Endodermal cell (in vitro differentiated cells): ENCODE results near the gene SUN2. TPM values are rescaled to one million over a fixed set of nuclear protein-coding genes. Genes with fewer than 3 reads are reported as not detected.

Source experiments
- DNase-seq: peaks from one replicate; pipeline ENCODE4 v3.0.0-alpha.2; 2017
- H3K27ac ChIP-seq: 2 replicates; pipeline ENCODE4 v1.5.1; 2013; ENCODE audit warnings: mild to moderate bottlenecking, low read depth, low read length, moderate library complexity
- H3K27me3 ChIP-seq: 2 replicates; pipeline ENCODE4 v1.6.1; 2013; ENCODE audit warnings: mild to moderate bottlenecking, low read length, moderate library complexity; ENCODE audit not compliant: insufficient read depth, control insufficient read depth, poor library complexity, severe bottlenecking
- H3K36me3 ChIP-seq: 2 replicates; pipeline ENCODE4 v1.7.0; 2013; ENCODE audit warnings: mild to moderate bottlenecking, low read length, moderate library complexity; ENCODE audit not compliant: control insufficient read depth, insufficient read depth
- H3K4me1 ChIP-seq: one replicate; pipeline ENCODE4 v1.7.0; 2013; ENCODE audit warnings: low read length; ENCODE audit not compliant: control insufficient read depth, insufficient read depth
- H3K4me3 ChIP-seq: 2 replicates; pipeline ENCODE4 v1.5.1; 2013; ENCODE audit warnings: mild to moderate bottlenecking, low read length, moderate library complexity
- H3K9ac ChIP-seq: 2 replicates; pipeline ENCODE4 v1.6.1; 2013; ENCODE audit warnings: mild to moderate bottlenecking, low read length, moderate library complexity; ENCODE audit not compliant: poor library complexity, severe bottlenecking; ENCODE audit errors: extremely low read depth
- H3K9me3 ChIP-seq: 2 replicates; pipeline ENCODE4 v1.6.1; 2013; ENCODE audit warnings: mild to moderate bottlenecking, low read length, moderate library complexity; ENCODE audit not compliant: control insufficient read depth
- H3K27ac Mint-ChIP-seq: 2 replicates; pipeline ENCODE4 v1.8.0; 2020; ENCODE audit warnings: mixed read lengths
- H3K27me3 Mint-ChIP-seq: 2 replicates; pipeline ENCODE4 v1.8.0; 2021; ENCODE audit warnings: mild to moderate bottlenecking, mixed read lengths; ENCODE audit not compliant: insufficient read depth
- H3K36me3 Mint-ChIP-seq: 2 replicates; pipeline ENCODE4 v1.8.0; 2020; ENCODE audit warnings: low read depth, mixed read lengths
- H3K4me1 Mint-ChIP-seq: 2 replicates; pipeline ENCODE4 v1.8.0; 2020; ENCODE audit warnings: mixed read lengths
- H3K4me3 Mint-ChIP-seq: 2 replicates; pipeline ENCODE4 v1.8.0; 2020; ENCODE audit warnings: mild to moderate bottlenecking, moderate library complexity, mixed read lengths
- H3K9me3 Mint-ChIP-seq: 2 replicates; pipeline ENCODE4 v1.8.0; 2020; ENCODE audit warnings: mild to moderate bottlenecking, mixed read lengths
- CTCF ChIP-seq: fragments of 200-600 bp; sonication (generic); conservative IDR thresholded peaks from 2 replicates; pipeline ENCODE4 v1.5.0; 2021; ENCODE audit warnings: antibody characterized with exemption, mild to moderate bottlenecking
- WGBS, 2 experiments: methylation state at CpG; one replicate each; pipeline versions ENCODE4 v1.1.5 to v1.1.7; 2013; ENCODE audit warnings: missing lambda C conversion rate in 2 of 2, mixed read lengths in 1 of 2; ENCODE audit not compliant: insufficient coverage in 1 of 2, insufficient read length in 1 of 2; 5-methylcytosine and 5-hydroxymethylcytosine counted together
- total RNA-seq, 2 donors: library from RNA; stranded (reverse); fragmentation: NEBNext Ultra II Directional in 1 of 2; extraction: Animal tissue kit (Norgen Biotek cat#: 25700) in 1 of 2; gene quantifications; 2 replicates in 1 of 2; 3 replicates in 1 of 2; pipeline ENCODE4 v1.2.1, GENCODE V29; 2021

Gene SUN2
- total RNA-seq, 2 donors from 2014 or later = 23.0 to 32.4 TPM

GRCh38 chr22:38689651-38690050 lies 66.1 kb downstream of the SUN2 start:
- Histone ChIP-seq H3K9me3 (no peaks in the 10 kb centered on the region), H3K27ac (no peak overlapping the region), H3K4me1 (no peaks in the 10 kb centered on the region), H3K9ac (no peak overlapping the region), H3K36me3 (peaks cover 78% of the 10 kb centered on the region), H3K27me3 (no peaks in the 10 kb centered on the region), H3K4me3 (no peak overlapping the region)
- DNase-seq = no peak
- 100% methylated on average over 1 of the region's 1 CpG; no CpG with 5 or more reads in 1 of the 2 experiments for WGBS, 2 experiments
- Mint-ChIP-seq H3K36me3 (peaks cover 70% of the 10 kb centered on the region), H3K4me1 (no peaks in the 10 kb centered on the region), H3K4me3 (no peak overlapping the region), H3K27me3 (no peaks in the 10 kb centered on the region), H3K9me3 (no peaks in the 10 kb centered on the region), H3K27ac (no peak overlapping the region)
- TF ChIP-seq CTCF = no peak

GRCh38 chr22:38685761-38686160 lies 70.0 kb downstream of the SUN2 start:
- no peak for TF ChIP-seq CTCF
- Histone ChIP-seq H3K36me3 (peaks cover 78% of the 10 kb centered on the region), H3K27me3 (no peaks in the 10 kb centered on the region), H3K4me1 (no peaks in the 10 kb centered on the region), H3K27ac (no peak overlapping the region), H3K9me3 (peaks cover 9% of the 10 kb centered on the region), H3K4me3 (no peak overlapping the region), H3K9ac (no peak overlapping the region)
- H3K27me3 Mint-ChIP-seq = no peaks in the 10 kb centered on the region
- no peak overlapping the region for H3K27ac Mint-ChIP-seq
- DNase-seq = no peak
- H3K36me3 Mint-ChIP-seq = peaks cover 74% of the 10 kb centered on the region
- WGBS, 2 experiments = 96 to 100% methylated on average over 1 of the region's 1 CpG
- peaks cover 22% of the 10 kb centered on the region for H3K9me3 Mint-ChIP-seq
- H3K4me1 Mint-ChIP-seq = peaks cover 4% of the 10 kb centered on the region
- no peak overlapping the region for H3K4me3 Mint-ChIP-seq

- no peaks in the 10 kb centered on the region for H3K27me3 ChIP-seq
- Mint-ChIP-seq H3K36me3 (peaks cover 72% of the 10 kb centered on the region), H3K4me1 (peaks cover 4% of the 10 kb centered on the region), H3K4me3 (no peak overlapping the region), H3K27ac (no peak overlapping the region), H3K27me3 (no peaks in the 10 kb centered on the region), H3K9me3 (peaks cover 22% of the 10 kb centered on the region)
- H3K9ac ChIP-seq = no peak overlapping the region
- H3K4me1 ChIP-seq = no peaks in the 10 kb centered on the region
- no peak for TF ChIP-seq CTCF
- H3K4me3 ChIP-seq = no peak overlapping the region
- no peak overlapping the region for H3K27ac ChIP-seq
- 98% methylated on average over 7 to 9 of the region's 9 CpGs for WGBS, 2 experiments
- peaks cover 70% of the 10 kb centered on the region for H3K36me3 ChIP-seq
- no peak for DNase-seq
- H3K9me3 ChIP-seq = peaks cover 9% of the 10 kb centered on the region
Observed at GRCh38 chr22:38684895-38685294, 70.9 kb downstream of the SUN2 start.

Other genes starting within 250 kb of the SUN2 start
- gene DDX17, start 249.7 kb downstream of the SUN2 start, total RNA-seq = 100 to 1,000 TPM; 507 to 621 TPM
- 1 to 10 TPM; 4.2 to 6.8 TPM for gene DMC1, start 185.8 kb downstream of the SUN2 start, total RNA-seq
- gene FAM227A, start 99.6 kb downstream of the SUN2 start, total RNA-seq = 10 to 100 TPM in 1 of 2 donors, 1 to 10 TPM in 1; 9.1 to 14.9 TPM
- gene CBY1, start 99.4 kb downstream of the SUN2 start, total RNA-seq = 10 to 100 TPM; 40.7 to 60.9 TPM
- 100 to 1,000 TPM; 114 to 119 TPM for gene TOMM22, start 74.0 kb downstream of the SUN2 start, total RNA-seq
- 10 to 100 TPM; 21.2 to 26.7 TPM for gene JOSD1, start 55.1 kb downstream of the SUN2 start, total RNA-seq
- gene GTPBP1, start 50.1 kb downstream of the SUN2 start, total RNA-seq = 10 to 100 TPM; 79.0 to 86.1 TPM
- 10 to 100 TPM; 24.8 to 29.8 TPM for gene DNAL4, start 38.1 kb upstream of the SUN2 start, total RNA-seq
- gene NPTXR, start 88.0 kb upstream of the SUN2 start, total RNA-seq = 1 to 10 TPM; 2.1 to 2.5 TPM
- 10 to 100 TPM; 12.8 to 28.2 TPM for gene CBX6, start 116.2 kb upstream of the SUN2 start, total RNA-seq
- gene APOBEC3A, start 201.6 kb upstream of the SUN2 start, total RNA-seq = not detected
- 1 to 10 TPM; 4.1 to 5.4 TPM for gene APOBEC3B, start 226.3 kb upstream of the SUN2 start, total RNA-seq